NK-92 treated with Interleukin-12 subunit alpha and Interleukin-12 subunit beta, amount 100 ng/mL, for 24 hours (cell line): ENCODE measurements around the gene TNFRSF8.
A peak's percentile ranks its signal among the peaks of the same experiment; 100 is the strongest.

Source experiments
- DNase-seq: peaks from one replicate; lab custom pipeline; 2025; lab: John Stamatoyannopoulos, UW

The TNFRSF8 gene

GRCh38 chr1:12121212-12122003, 58.3 kb downstream of the TNFRSF8 start:
- DNase-seq, result no peak

DNA sequence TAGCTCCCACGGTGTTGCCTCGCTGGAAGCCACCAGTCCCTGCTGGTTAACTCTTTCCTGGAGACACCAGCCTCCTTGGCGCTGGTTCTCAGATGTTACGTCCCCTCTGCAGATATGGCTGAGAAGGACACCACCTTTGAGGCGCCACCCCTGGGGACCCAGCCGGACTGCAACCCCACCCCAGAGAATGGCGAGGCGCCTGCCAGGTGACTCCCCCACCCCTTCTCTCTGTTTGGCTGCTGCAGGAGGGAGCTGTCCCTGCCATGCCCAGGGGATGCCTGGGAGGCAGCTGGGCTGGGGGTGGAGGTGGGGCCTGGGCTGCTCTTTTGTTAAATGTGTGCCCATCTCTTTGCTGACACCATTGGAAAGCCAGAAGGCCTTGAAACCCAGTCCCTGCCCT, 60.1 kb downstream of the TNFRSF8 start:
- no peak for DNase-seq

GRCh38 chr1:12124693-12125421, 61.8 kb downstream of the TNFRSF8 start:
- DNase-seq, result peak; percentile 27

DNA sequence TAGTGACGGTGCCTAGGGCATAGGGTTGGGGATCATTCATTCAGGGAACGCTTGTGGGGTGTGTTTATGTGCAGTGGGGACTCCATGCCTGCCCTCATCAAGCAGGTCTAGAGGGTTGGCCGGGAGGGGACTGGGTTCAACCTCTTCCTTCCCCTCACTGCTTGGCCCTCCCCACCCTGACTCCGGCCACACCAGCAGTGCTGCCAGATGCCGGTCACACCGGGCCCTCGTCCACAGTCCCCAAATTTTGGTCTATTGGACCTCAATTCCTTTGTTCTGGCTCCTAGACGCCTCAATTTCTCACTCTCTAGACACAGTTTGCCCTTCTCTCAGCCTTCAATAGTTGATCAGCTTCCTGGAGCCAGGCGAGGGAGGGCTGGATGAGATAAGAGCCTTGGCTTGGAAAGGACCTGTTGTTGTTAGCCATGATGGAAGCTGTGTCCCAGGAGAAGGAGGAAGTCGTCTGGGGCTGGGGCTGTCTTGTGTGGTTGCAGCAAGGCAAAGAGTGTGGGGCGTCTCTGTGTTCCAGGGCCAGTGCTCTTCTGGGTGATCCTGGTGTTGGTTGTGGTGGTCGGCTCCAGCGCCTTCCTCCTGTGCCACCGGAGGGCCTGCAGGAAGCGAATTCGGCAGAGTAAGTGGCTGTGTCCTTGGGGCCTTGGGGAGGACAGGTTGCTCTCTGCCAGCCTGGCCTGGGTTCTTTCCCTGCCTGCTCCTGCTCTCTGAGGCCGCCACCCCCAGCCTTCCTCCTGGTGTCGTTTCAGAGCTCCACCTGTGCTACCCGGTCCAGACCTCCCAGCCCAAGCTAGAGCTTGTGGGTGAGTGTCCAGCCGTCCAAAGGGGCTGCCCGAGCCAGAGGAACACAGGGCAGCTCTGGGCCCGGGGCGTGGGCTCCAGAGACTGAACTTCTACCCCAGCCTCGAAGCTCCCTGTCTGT, 62.6 kb downstream of the TNFRSF8 start:
- DNase-seq, result no peak

DNA sequence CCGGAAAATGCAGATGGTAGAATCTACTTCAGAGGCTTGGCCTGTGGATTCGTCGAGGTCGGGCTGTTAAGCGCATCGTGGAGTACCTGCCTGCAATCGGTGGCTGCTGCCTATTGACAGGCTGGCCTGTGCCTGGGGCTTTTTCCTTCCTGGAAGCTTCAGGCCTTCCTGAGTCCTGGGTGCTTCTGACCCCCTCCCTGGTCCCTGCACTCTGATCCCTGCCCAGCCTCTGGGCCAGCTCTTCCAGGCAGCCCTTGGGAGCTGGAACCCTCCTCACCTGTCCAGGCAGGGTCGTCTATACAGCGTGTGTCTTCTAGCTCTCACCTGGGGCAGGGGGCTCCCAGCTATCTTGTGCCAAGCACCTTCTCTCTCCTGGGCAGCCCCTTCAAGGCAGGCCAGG, 63.7 kb downstream of the TNFRSF8 start:
- DNase-seq, result no peak

- DNase-seq, result no peak
Measured at GRCh38 chr1:12127206-12127810, 64.2 kb downstream of the TNFRSF8 start.

GRCh38 chr1:12128120-12128519, 65.0 kb downstream of the TNFRSF8 start:
- no peak for DNase-seq

GRCh38 chr1:12129624-12130023, 66.5 kb downstream of the TNFRSF8 start:
- DNase-seq, result no peak

DNA sequence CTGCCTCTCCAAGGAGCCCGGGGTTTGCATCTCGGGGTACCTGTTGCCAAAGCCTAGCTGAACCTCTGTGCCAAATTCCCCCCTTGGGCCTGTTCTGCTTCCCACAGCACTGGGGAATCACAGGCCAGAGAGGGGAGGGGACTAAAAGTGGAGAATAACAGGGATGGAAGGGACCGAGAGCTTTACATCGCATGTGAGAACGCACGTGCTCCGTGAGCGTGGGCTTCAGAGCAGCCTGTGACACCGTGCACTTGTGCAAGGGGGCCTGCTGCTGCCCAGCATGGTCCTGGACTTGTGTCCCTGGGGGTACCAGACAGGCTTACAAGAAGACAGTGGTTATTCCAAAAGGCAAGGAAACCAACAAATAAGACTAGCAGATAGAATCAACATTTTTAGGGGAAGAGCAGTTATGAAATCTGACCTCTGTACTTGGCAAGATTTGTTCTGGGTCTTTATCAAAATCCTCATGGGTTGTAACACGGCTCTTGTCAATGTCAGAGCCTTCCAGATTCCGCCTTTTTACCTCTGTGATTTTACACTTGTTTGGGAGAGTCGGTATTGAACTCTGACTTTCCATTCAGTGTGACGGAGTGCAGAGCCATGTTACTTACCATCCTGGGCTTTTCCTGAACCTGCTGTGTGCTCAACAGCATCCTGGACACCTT, 67.5 kb downstream of the TNFRSF8 start:
- DNase-seq, result no peak

DNA sequence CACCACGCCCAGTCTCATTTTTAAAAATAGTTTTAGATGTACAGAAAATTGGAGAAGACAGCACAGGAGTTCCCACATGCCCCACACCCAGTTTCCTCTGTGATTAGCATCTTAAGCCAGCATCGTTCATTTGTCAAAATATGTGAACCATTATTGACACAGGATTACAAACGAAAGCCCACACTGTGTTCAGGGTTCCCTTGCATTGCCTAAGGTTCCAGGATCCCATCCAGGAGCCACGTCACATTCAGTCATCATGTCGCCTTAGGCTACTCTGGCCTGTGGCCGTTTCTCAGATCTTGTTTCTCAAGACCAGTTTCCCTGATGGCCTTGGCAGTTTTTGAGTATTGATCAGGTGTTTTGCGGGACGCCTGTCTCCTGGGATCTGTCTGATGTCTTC, 69.0 kb downstream of the TNFRSF8 start:
- DNase-seq, result no peak

- no peak for DNase-seq
Measured at GRCh38 chr1:12134716-12135115, 71.6 kb downstream of the TNFRSF8 start.

GRCh38 chr1:12135612-12136011, 72.5 kb downstream of the TNFRSF8 start:
- DNase-seq, result no peak

DNA sequence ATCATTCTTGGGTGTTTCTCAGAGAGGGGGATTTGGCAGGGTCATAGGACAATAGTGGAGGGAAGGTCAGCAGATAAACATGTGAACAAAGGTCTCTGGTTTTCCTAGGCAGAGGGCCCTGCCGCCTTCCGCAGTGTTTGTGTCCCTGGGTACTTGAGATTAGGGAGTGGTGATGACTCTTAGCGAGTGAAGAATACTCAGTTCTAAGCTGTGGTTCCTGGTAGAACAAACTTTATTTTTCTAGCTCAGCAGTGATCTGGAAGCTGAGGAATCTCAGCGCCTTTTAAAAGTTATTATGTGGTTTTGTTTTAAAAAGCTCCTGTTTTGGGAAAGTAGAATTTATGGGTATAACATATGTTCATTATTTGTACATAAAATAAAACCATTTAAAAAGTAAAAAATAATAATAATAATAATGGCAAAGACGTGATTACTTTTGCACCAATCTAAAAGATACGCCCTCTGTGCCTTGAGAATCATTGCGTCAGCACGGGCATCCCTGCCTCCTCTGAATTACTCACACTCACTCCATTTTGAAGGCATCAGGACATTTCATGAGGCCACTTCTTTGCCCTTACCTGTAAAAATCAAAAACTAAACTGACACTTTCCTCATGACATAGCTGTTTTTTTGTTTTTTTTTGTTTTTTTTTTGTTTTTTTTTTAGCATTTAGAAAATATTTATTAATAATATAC, 74.0 kb downstream of the TNFRSF8 start:
- DNase-seq, result no peak

- DNase-seq, result no peak
Measured at GRCh38 chr1:12138196-12139168, 75.4 kb downstream of the TNFRSF8 start.

DNA sequence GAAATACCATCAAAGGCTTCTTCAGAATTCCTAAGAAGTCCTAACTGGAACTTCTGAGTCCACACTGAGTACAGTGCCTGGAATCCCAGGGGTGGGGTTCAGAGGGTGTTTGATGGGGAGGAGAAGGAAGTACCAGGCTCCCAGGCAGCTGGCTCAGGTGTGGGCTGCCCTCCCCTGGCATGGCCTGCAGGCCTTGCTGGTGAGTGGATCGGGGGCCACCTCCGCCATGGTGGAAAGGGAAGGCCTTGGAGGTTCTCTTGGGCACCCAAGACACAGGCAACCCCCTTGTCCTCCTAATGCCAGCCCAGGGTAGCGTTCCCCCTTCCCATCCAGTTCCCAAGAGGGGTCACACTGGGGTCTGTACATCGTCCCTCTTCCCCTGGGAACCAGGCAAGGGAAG, 76.9 kb downstream of the TNFRSF8 start:
- no peak for DNase-seq

- DNase-seq, result no peak
Measured at GRCh38 chr1:12140515-12141162, 77.5 kb downstream of the TNFRSF8 start.

DNA sequence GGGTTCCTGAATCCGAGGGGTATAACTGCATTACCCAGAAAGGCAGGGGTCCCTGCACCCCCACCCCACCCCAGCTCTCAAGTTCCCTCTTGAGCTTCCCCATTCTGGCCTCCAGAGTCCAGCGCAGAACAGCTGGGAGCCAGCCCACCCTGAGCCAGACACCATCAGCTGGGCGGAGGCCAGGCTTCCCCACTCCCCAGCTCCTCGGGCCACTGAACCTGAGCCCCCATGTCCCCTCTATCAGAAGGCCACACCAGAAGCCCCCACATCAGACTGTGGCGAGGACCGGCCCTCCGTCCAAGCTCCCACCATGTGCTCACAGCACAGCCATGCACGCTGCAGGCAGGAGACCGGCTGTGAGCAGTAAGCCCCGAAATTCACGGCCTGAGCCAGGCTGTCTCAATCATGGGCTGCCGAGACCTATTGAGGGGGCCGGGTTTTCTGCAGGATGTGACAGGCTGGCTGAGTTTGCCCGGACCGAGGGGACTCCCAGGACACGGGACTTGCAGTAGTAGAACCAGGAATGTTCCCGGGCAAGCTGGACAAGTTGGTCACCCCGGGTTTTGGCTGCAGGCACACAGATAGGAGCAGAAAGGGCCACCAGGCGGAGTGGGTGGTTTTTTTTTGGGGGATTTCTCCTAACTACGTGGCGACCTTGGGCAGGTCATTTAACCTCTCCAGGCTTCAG, 78.2 kb downstream of the TNFRSF8 start:
- no peak for DNase-seq

DNA sequence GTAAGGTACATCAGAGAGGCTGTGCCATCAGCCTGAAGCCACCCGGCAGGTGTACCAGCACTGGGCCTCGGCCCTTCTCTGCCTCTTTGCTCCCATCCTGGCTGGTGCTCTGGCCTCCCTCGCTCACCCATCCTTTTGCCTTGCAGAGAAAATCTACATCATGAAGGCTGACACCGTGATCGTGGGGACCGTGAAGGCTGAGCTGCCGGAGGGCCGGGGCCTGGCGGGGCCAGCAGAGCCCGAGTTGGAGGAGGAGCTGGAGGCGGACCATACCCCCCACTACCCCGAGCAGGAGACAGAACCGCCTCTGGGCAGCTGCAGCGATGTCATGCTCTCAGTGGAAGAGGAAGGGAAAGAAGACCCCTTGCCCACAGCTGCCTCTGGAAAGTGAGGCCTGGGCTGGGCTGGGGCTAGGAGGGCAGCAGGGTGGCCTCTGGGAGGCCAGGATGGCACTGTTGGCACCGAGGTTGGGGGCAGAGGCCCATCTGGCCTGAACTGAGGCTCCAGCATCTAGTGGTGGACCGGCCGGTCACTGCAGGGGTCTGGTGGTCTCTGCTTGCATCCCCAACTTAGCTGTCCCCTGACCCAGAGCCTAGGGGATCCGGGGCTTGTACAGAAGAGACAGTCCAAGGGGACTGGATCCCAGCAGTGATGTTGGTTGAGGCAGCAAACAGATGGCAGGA, 79.2 kb downstream of the TNFRSF8 start:
- no peak for DNase-seq
